Measurements from ENCODE around the gene RALB. TPM values are rescaled to one million over a fixed set of nuclear protein-coding genes. Genes with fewer than 3 reads are reported as not detected.

RALB gene
- total and polyA plus RNA-seq, 2 of the 4 experiments (the other 2 are of a cell fraction): 53.6 to 54.7 TPM

DNA sequence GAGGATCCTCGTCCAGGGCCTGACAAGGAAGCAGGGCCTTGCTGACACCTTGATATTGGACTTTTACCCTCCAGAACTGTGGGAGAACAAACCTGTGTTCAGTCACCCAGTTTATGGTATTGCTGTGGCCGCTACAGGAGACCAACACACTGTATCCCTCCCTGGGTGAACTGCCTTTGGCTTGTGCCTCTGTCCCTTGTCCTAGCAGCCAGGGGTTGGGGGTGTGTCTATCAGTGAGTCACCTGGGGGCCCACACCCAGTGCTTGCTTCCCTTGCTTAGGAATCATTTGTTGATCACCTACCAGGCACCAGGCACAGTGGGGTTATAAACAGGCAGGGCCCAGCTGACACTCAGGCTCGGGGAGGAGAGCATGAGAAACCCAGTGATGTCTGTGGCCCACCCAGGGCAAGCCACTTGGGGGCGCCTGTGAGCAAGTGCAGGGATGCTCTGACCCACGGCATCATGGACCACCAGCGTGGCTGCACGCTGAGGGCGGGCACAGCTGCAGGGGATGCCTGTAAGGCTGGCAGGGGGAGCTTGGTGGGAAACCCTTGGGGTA is 46.5 kb upstream of the RALB start:
- peak overlapping the region; percentile 34 for H2AFZ ChIP-seq (replicated peaks; ENCODE audit: low read length, poor library complexity)
- no peaks in the 10 kb centered on the region for H3K79me1 ChIP-seq (ENCODE audit: low read depth in 1 of 2, low read length in 2 of 2)
- DNase-seq (no peak), ATAC-seq (ENCODE audit: low read depth) (no peak; the same call in 1 of the 2 replicates)
- H3K23ac ChIP-seq (ENCODE audit: low read depth, low read length): no peak overlapping the region
- H2BK20ac ChIP-seq (ENCODE audit: low read depth, low read length): no peak overlapping the region
- H2AK9ac ChIP-seq (replicated peaks; ENCODE audit: low read depth, low read length, poor library complexity): peak overlapping the region; percentile 23
- no peak overlapping the region for H3K56ac ChIP-seq (ENCODE audit: extremely low read depth, insufficient read depth, low read length)
- no peaks in the 10 kb centered on the region for H3K4me1 ChIP-seq (ENCODE audit: control insufficient read depth, insufficient read depth, low read length)
- no peak overlapping the region for H3K27ac ChIP-seq (ENCODE audit: insufficient read depth, low read length)
- H2BK120ac ChIP-seq (ENCODE audit: low read depth, low read length): no peak overlapping the region
- in situ Hi-C loops (cut with MboI; ENCODE audit: low sequenced_read_pairs): no loop called here
- TF ChIP-seq MAFK (IDR thresholded peaks at IDR 0.05; ENCODE audit: low read depth, low read length) (no peak), FOS (IDR thresholded peaks at IDR 0.05; ENCODE audit: low read depth, low read length) (no peak), POLR2A (IDR thresholded peaks at IDR 0.05; ENCODE audit: low read depth, low read length) (no peak), CEBPB (IDR thresholded peaks at IDR 0.05; ENCODE audit: low read depth, low read length) (no peak), SMC3 (IDR thresholded peaks at IDR 0.05; ENCODE audit: low read depth, low read length) (peak; percentile 28; the same call in 1 of the 2 replicates), MXI1 (IDR thresholded peaks at IDR 0.05; ENCODE audit: borderline replicate concordance, low read depth, low read length) (no peak), RAD21 (IDR thresholded peaks at IDR 0.05; ENCODE audit: low read length) (peak; percentile 37; the same call in 1 of the 2 replicates), MAZ (IDR thresholded peaks at IDR 0.05; ENCODE audit: borderline replicate concordance, low read depth, low read length) (no peak)
- TF ChIP-seq, protein P1, sequence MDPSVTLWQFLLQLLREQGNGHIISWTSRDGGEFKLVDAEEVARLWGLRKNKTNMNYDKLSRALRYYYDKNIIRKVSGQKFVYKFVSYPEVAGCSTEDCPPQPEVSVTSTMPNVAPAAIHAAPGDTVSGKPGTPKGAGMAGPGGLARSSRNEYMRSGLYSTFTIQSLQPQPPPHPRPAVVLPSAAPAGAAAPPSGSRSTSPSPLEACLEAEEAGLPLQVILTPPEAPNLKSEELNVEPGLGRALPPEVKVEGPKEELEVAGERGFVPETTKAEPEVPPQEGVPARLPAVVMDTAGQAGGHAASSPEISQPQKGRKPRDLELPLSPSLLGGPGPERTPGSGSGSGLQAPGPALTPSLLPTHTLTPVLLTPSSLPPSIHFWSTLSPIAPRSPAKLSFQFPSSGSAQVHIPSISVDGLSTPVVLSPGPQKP (IDR thresholded peaks at IDR 0.05; ENCODE audit: borderline replicate concordance, low read depth, low read length): no peak
- TF ChIP-seq, protein P2, sequence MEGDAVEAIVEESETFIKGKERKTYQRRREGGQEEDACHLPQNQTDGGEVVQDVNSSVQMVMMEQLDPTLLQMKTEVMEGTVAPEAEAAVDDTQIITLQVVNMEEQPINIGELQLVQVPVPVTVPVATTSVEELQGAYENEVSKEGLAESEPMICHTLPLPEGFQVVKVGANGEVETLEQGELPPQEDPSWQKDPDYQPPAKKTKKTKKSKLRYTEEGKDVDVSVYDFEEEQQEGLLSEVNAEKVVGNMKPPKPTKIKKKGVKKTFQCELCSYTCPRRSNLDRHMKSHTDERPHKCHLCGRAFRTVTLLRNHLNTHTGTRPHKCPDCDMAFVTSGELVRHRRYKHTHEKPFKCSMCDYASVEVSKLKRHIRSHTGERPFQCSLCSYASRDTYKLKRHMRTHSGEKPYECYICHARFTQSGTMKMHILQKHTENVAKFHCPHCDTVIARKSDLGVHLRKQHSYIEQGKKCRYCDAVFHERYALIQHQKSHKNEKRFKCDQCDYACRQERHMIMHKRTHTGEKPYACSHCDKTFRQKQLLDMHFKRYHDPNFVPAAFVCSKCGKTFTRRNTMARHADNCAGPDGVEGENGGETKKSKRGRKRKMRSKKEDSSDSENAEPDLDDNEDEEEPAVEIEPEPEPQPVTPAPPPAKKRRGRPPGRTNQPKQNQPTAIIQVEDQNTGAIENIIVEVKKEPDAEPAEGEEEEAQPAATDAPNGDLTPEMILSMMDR (conservative IDR thresholded peaks at IDR 0.05; ENCODE audit: low read depth, low read length): peak; percentile 42
- H4K91ac ChIP-seq (ENCODE audit: insufficient read depth, low read depth, low read length): no peak overlapping the region
- H3K9ac ChIP-seq (ENCODE audit: low read depth, low read length): no peak overlapping the region
- no peak overlapping the region for H2AK5ac ChIP-seq (ENCODE audit: low read depth, low read length)
- H3K36me3 ChIP-seq (ENCODE audit: control insufficient read depth, insufficient read depth, low read length): no peaks in the 10 kb centered on the region
- dilution Hi-C loops (cut with HindIII; ENCODE audit: low sequenced_read_pairs, unreplicated experiment): no loop called here
- H3K9me1 ChIP-seq (ENCODE audit: insufficient read depth, low read length): no peaks in the 10 kb centered on the region
- H3K4me3 ChIP-seq (ENCODE audit: insufficient read depth, low read depth, low read length): no peak overlapping the region
- H4K20me1 ChIP-seq (ENCODE audit: insufficient read depth, low read length): no peaks in the 10 kb centered on the region; the same call in 1 of the 2 replicates
- H3K18ac ChIP-seq (ENCODE audit: low read depth, low read length): no peak overlapping the region
- H4K8ac ChIP-seq (ENCODE audit: low read depth in 2 of 2, low read length in 2 of 2): no peak overlapping the region
- H4K5ac ChIP-seq (ENCODE audit: low read depth, low read length): no peak overlapping the region
- H3K14ac ChIP-seq (replicated peaks; ENCODE audit: low read depth, low read length): no peak overlapping the region
- BruUV-seq (replicated peaks): no TSS peak
- peaks cover 2% of the 10 kb centered on the region; the same call in 1 of the 2 replicates for H3K27me3 ChIP-seq (ENCODE audit: control insufficient read depth, insufficient read depth, low read length)
- no peak overlapping the region for H2BK5ac ChIP-seq (ENCODE audit: low read depth, low read length, poor library complexity, severe bottlenecking)
- no peak overlapping the region for H2BK15ac ChIP-seq (ENCODE audit: low read depth, low read length)
- no peak overlapping the region for H3K4me2 ChIP-seq (ENCODE audit: low read depth, low read length)
- intact Hi-C loops (cut with micrococcal nuclease): no loop called here
- 39% methylated on average over 5 of the region's 8 CpGs; no CpG with 5 or more reads in 1 of the 2 experiments for WGBS, 2 experiments (ENCODE audit: extremely low coverage in 2 of 2, insufficient read length in 1 of 2)
- CTCF ChIA-PET: no interaction called here
- H3K9me3 ChIP-seq (ENCODE audit: control insufficient read depth, insufficient read depth, low read length): no peaks in the 10 kb centered on the region
- no peak overlapping the region for H3K4ac ChIP-seq (ENCODE audit: low read depth, low read length)
- POLR2A ChIA-PET (ENCODE audit: unreplicated experiment): no interaction called here
